IMR-90 (cell line): Measurements from ENCODE around the gene ETS1. TPM values are rescaled to one million over a fixed set of nuclear protein-coding genes. Genes with fewer than 3 reads are reported as not detected.

Source experiments
- ATAC-seq: fragments of 200-7000 bp; cut with Tn5 transposase; 2 replicates; pipeline ENCODE4 v1.9.1; 2020; ENCODE audit warnings: low read depth, mild to moderate bottlenecking, moderate library complexity
- BruUV-seq: library from RNA; stranded (reverse); fragments of 400-500 nt; replicated peaks from 2 replicates; lab custom pipeline; 2021; lab: Mats Ljungman, UMichigan
- CTCF ChIA-PET: fragments of 300-600 bp; formaldehyde crosslinking; extraction: SDS; loops from one replicate; lab custom pipeline; 2021; ENCODE audit warnings: antibody characterized with exemption; lab: Yijun Ruan, JAX
- POLR2A ChIA-PET: fragments of 300-600 bp; sonication (Branson Sonifier 250); formaldehyde crosslinking; loops from one replicate; lab custom pipeline; 2022; ENCODE audit warnings: antibody characterized with exemption; ENCODE audit not compliant: unreplicated experiment; lab: Charles Lee
- DNase-seq: peaks from one replicate; pipeline ENCODE4 v3.0.0; 2013
- H2AFZ ChIP-seq: replicated peaks from 2 replicates; pipeline ENCODE3; 2013; ENCODE audit warnings: low read length, mild to moderate bottlenecking; ENCODE audit not compliant: poor library complexity
- H2AK5ac ChIP-seq: 2 replicates; pipeline ENCODE4 v1.6.1; 2013; ENCODE audit warnings: low read depth, low read length, inconsistent platforms
- H2AK9ac ChIP-seq: replicated peaks from 2 replicates; pipeline ENCODE3; 2013; ENCODE audit warnings: mild to moderate bottlenecking, low read depth, low read length, moderate library complexity; ENCODE audit not compliant: poor library complexity
- H2BK120ac ChIP-seq: 2 replicates; pipeline ENCODE4 v1.6.1; 2013; ENCODE audit warnings: low read depth, low read length, inconsistent platforms
- H2BK15ac ChIP-seq: 3 replicates; pipeline ENCODE4 v1.6.1; 2013; ENCODE audit warnings: low read depth, low read length, inconsistent platforms
- H2BK20ac ChIP-seq: 2 replicates; pipeline ENCODE4 v1.6.1; 2013; ENCODE audit warnings: low read depth, mild to moderate bottlenecking, inconsistent platforms, low read length, moderate library complexity
- H2BK5ac ChIP-seq: 2 replicates; pipeline ENCODE4 v1.6.1; 2013; ENCODE audit warnings: mild to moderate bottlenecking, low read depth, low read length, inconsistent platforms; ENCODE audit not compliant: poor library complexity, severe bottlenecking
- H3K14ac ChIP-seq: replicated peaks from 2 replicates; pipeline ENCODE4 v1.6.1; 2013; ENCODE audit warnings: low read depth, low read length, inconsistent platforms
- H3K18ac ChIP-seq: 2 replicates; pipeline ENCODE4 v1.6.1; 2013; ENCODE audit warnings: low read depth, low read length, control low read depth
- H3K23ac ChIP-seq: 2 replicates; pipeline ENCODE4 v1.6.1; 2013; ENCODE audit warnings: low read depth, low read length, inconsistent platforms
- H3K27ac ChIP-seq: 2 replicates; pipeline ENCODE4 v1.5.1; 2013; ENCODE audit warnings: mild to moderate bottlenecking, control low read depth, low read length; ENCODE audit not compliant: insufficient read depth
- H3K27me3 ChIP-seq: 2 replicates; pipeline ENCODE4 v1.6.1; 2013; ENCODE audit warnings: low read length; ENCODE audit not compliant: control insufficient read depth, insufficient read depth
- H3K36me3 ChIP-seq: 2 replicates; pipeline ENCODE4 v1.6.1; 2013; ENCODE audit warnings: low read length, mixed read lengths; ENCODE audit not compliant: control insufficient read depth, insufficient read depth
- H3K4ac ChIP-seq: 2 replicates; pipeline ENCODE4 v1.6.1; 2013; ENCODE audit warnings: low read depth, low read length, inconsistent platforms
- H3K4me1 ChIP-seq: 2 replicates; pipeline ENCODE4 v1.6.1; 2013; ENCODE audit warnings: low read length, mixed read lengths; ENCODE audit not compliant: control insufficient read depth, insufficient read depth
- H3K4me2 ChIP-seq: 2 replicates; pipeline ENCODE4 v1.6.1; 2013; ENCODE audit warnings: low read depth, mild to moderate bottlenecking, control low read depth, low read length, moderate library complexity
- H3K4me3 ChIP-seq: 2 replicates; pipeline ENCODE4 v1.5.1; 2013; ENCODE audit warnings: low read depth, mild to moderate bottlenecking, control low read depth, low read length, moderate library complexity; ENCODE audit not compliant: insufficient read depth
- H3K56ac ChIP-seq: 2 replicates; pipeline ENCODE4 v1.6.1; 2013; ENCODE audit warnings: low read length, inconsistent platforms; ENCODE audit not compliant: insufficient read depth; ENCODE audit errors: extremely low read depth
- H3K79me1 ChIP-seq, 2 experiments: 2 replicates each; pipeline ENCODE4 v1.6.1; 2013; ENCODE audit warnings: low read length in 2 of 2, inconsistent platforms in 1 of 2, low read depth in 1 of 2
- H3K9ac ChIP-seq: 2 replicates; pipeline ENCODE4 v1.6.1; 2013; ENCODE audit warnings: low read depth, low read length, control low read depth
- H3K9me1 ChIP-seq: 2 replicates; pipeline ENCODE4 v1.6.1; 2013; ENCODE audit warnings: low read length, inconsistent platforms; ENCODE audit not compliant: insufficient read depth
- H3K9me3 ChIP-seq: 2 replicates; pipeline ENCODE4 v1.6.1; 2013; ENCODE audit warnings: low read length; ENCODE audit not compliant: control insufficient read depth, insufficient read depth
- H4K20me1 ChIP-seq: 2 replicates; pipeline ENCODE4 v1.6.1; 2013; ENCODE audit warnings: low read length, inconsistent platforms; ENCODE audit not compliant: insufficient read depth
- H4K5ac ChIP-seq: 2 replicates; pipeline ENCODE4 v1.6.1; 2013; ENCODE audit warnings: mild to moderate bottlenecking, low read depth, low read length, control low read depth
- H4K8ac ChIP-seq, 2 experiments: 2 replicates each; pipeline ENCODE4 v1.6.1; 2013; ENCODE audit warnings: low read depth in 2 of 2, low read length in 2 of 2, control low read depth in 1 of 2, inconsistent platforms in 1 of 2
- H4K91ac ChIP-seq: 2 replicates; pipeline ENCODE4 v1.6.1; 2013; ENCODE audit warnings: low read depth, low read length, inconsistent platforms; ENCODE audit not compliant: insufficient read depth
- FOS ChIP-seq: fragments of 150-350 bp; IDR thresholded peaks from 2 replicates; pipeline ENCODE4 v1.6.1; 2016; ENCODE audit warnings: low read depth, low read length
- WGBS, 2 experiments: methylation state at CpG; one replicate each; pipeline versions ENCODE4 v1.1.5 to v1.1.7; 2013; ENCODE audit warnings: missing lambda C conversion rate in 2 of 2; ENCODE audit not compliant: insufficient read length in 1 of 2; ENCODE audit errors: extremely low coverage in 2 of 2; 5-methylcytosine and 5-hydroxymethylcytosine counted together
- dilution Hi-C: fragments of 300-500 bp; cut with HindIII; formaldehyde crosslinking; loops from one replicate; pipeline ENCODE4 v1.14.3; 2018; ENCODE audit warnings: low sequenced_read_pairs; ENCODE audit not compliant: unreplicated experiment
- in situ Hi-C: fragments of 300-500 bp; cut with MboI; formaldehyde crosslinking; loops from 3 replicates; pipeline ENCODE4 v1.14.3; 2019; ENCODE audit warnings: low sequenced_read_pairs, inconsistent platforms, mixed read lengths
- intact Hi-C: fragments of 100-400 bp; cut with micrococcal nuclease; formaldehyde crosslinking; loops from 2 replicates; pipeline ENCODE4 v1.10.0; 2022
- polyA plus RNA-seq, 3 experiments: library from polyadenylated mRNA; depleted of rRNA; stranded (reverse); fragments of >200 nt; gene quantifications; 2 replicates each; pipeline ENCODE4 v1.2.3, GENCODE V29; 2012; ENCODE audit warnings: low replicate concordance in 1 of 3
- total RNA-seq: library from RNA; depleted of rRNA; stranded (reverse); fragments of >200 nt; gene quantifications from 2 replicates; pipeline ENCODE4 v1.2.3, GENCODE V29; 2012

The ETS1 gene
- total and polyA plus RNA-seq, 2 of the 4 experiments (the other 2 are of a cell fraction): 41.2 to 56.3 TPM

DNA sequence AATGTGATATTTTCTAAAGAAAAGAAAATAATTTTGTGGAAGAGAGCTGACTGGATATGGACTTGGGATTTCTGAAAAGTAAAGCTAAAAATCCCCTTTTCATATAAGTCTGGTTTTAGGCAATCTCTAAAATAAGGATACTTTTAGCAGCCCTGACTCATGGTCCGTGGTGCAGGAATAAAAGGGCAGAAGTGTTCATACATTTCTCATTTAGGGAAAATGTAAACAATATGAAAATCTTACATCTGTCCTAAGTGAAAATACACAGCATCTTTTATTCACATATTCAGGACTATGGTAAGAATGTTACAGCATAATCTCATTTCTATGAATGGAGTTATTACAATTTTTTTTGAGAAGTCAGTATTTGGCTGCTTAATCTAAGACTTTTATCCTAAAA lies 735 bp upstream of the ETS1 start:
- ChIA-PET POLR2A (no interaction called here), CTCF (interaction anchor here (1.1 kb wide), 1 partner anchor 11 kb away, joined by 3 read pairs; no protein-coding TSS in a partner anchor)
- no peak overlapping the region for H2AFZ ChIP-seq
- no peak overlapping the region for H2BK120ac ChIP-seq
- no peak overlapping the region for H3K9ac ChIP-seq
- in situ Hi-C loops (no loop called here), dilution Hi-C loops (no loop called here), intact Hi-C loops (no loop called here)
- H4K5ac ChIP-seq: no peak overlapping the region
- no peak overlapping the region for H2BK20ac ChIP-seq
- no peaks in the 10 kb centered on the region for H4K20me1 ChIP-seq
- H3K9me3 ChIP-seq: no peaks in the 10 kb centered on the region
- no peak overlapping the region for H3K4ac ChIP-seq
- no TSS peak for BruUV-seq
- ATAC-seq (peak; percentile 79), DNase-seq (peak; percentile 73)
- TF ChIP-seq FOS: no peak
- H2BK15ac ChIP-seq: no peak overlapping the region
- no peak overlapping the region for H2AK9ac ChIP-seq
- no peak overlapping the region for H3K4me3 ChIP-seq
- no peak overlapping the region for H4K91ac ChIP-seq
- no peak overlapping the region for H3K18ac ChIP-seq
- H3K9me1 ChIP-seq: peaks cover under 1% of the 10 kb centered on the region; the same call in 1 of the 2 replicates
- H3K27ac ChIP-seq: no peak overlapping the region
- H3K27me3 ChIP-seq: peaks cover 4% of the 10 kb centered on the region; the same call in 1 of the 2 replicates
- H3K4me2 ChIP-seq: 0 out of 2 replicates have a peak overlapping the region, but pooled peaks have one; percentile 8
- H3K4me1 ChIP-seq: peaks cover 3% of the 10 kb centered on the region
- H4K8ac ChIP-seq: no peak overlapping the region
- H2BK5ac ChIP-seq: no peak overlapping the region
- no peak overlapping the region for H3K23ac ChIP-seq
- no CpG with 5 or more reads among the region's 1 CpG for WGBS, 2 experiments
- 0 out of 2 replicates have a peak overlapping the region, but pooled peaks have one; percentile 20 for H2AK5ac ChIP-seq
- no peaks in the 10 kb centered on the region for H3K79me1 ChIP-seq
- H3K14ac ChIP-seq: no peak overlapping the region
- H3K36me3 ChIP-seq: no peaks in the 10 kb centered on the region
- no peak overlapping the region for H3K56ac ChIP-seq
